Activated T-helper 2 cell treated with anti-CD3 and anti-CD28 coated beads, Interferon-gamma antibody, Interleukin-2, Interleukin-4, amounts not matched to agents 10 μg/mL and 5 μg/mL and 100 μg/mL, durations not matched to agents 14 hours and 24 hours and 36 hours (primary cell): Measurements from ENCODE around the gene ST14. TPM values are rescaled to one million over a fixed set of nuclear protein-coding genes. Genes with fewer than 3 reads are reported as not detected.

Experiments used
- DNase-seq: peaks from one replicate; pipeline ENCODE4 v3.0.0; 2021; ENCODE audit warnings: low spot score
- H3K27ac Mint-ChIP-seq: one replicate; pipeline ENCODE4 v1.8.0; 2021; ENCODE audit warnings: mixed read lengths
- H3K27me3 Mint-ChIP-seq: one replicate; pipeline ENCODE4 v1.8.0; 2021; ENCODE audit warnings: low read depth, mixed read lengths
- H3K36me3 Mint-ChIP-seq: one replicate; pipeline ENCODE4 v1.8.0; 2021; ENCODE audit warnings: low read depth, mixed read lengths
- H3K4me1 Mint-ChIP-seq: one replicate; pipeline ENCODE4 v1.8.0; 2021; ENCODE audit warnings: low read depth, mixed read lengths
- H3K4me3 Mint-ChIP-seq: one replicate; pipeline ENCODE4 v1.8.0; 2021; ENCODE audit warnings: low read depth, mild to moderate bottlenecking, moderate library complexity, mixed read lengths
- H3K9me3 Mint-ChIP-seq: one replicate; pipeline ENCODE4 v1.8.0; 2021; ENCODE audit warnings: mixed read lengths
- intact Hi-C: fragments of 100-400 bp; cut with micrococcal nuclease; formaldehyde crosslinking; loops from one replicate; pipeline ENCODE4 v1.15.1; 2023
- total RNA-seq: library from RNA; stranded (reverse); gene quantifications from 2 replicates; pipeline ENCODE4 v1.2.3, GENCODE V29; 2022

The ST14 gene
- 0.09 and 0.14 TPM in 2 replicates for total RNA-seq

DNA sequence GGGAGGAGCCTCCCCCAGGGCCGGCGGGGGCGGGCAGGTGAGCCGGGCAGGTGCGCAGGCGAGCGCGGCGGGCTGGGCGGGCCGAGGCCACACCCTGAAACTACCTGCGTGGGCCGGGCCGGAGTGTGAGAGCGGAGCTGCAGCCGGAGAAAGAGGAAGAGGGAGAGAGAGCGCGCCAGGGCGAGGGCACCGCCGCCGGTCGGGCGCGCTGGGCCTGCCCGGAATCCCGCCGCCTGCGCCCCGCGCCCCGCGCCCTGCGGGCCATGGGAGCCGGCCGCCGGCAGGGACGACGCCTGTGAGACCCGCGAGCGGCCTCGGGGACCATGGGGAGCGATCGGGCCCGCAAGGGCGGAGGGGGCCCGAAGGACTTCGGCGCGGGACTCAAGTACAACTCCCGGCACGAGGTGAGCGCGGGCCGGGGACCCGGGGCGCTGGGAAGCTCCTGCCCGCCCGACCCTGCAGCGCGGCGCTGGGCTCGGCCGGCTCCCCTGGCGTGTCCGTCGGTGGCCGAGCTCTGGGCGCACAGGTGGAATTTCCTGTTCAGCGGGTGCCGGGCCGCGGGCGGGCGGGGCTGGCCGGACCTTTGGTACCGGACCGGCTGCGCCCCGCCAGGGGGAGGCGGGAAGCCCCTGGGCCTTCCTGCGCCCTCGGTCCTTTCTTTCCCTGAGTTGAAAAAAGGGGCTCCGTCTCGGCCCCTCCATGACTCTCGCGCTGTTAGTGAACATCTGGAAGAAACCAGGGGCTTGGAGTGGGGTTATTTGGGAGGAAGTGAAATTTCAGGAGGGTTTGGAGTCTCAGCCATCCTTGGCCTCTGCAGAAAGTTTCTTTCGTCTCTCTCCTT lies at the start of gene ST14:
Gene ST14 (plus strand): TSS at position 126 of the 841 bp plus-strand sequence. CDS start 198 bp downstream, at position 324.
- no peaks in the 10 kb centered on the region for H3K9me3 Mint-ChIP-seq
- peaks cover 4% of the 10 kb centered on the region for H3K4me1 Mint-ChIP-seq
- intact Hi-C loops: no loop called here
- peaks cover 49% of the 10 kb centered on the region for H3K27me3 Mint-ChIP-seq
- DNase-seq: no peak
- H3K4me3 Mint-ChIP-seq: peak within 1 kb of the TSS; percentile 42
- H3K27ac Mint-ChIP-seq: no peak within 1 kb of the TSS
- H3K36me3 Mint-ChIP-seq: no peaks in the 10 kb centered on the region

DNA sequence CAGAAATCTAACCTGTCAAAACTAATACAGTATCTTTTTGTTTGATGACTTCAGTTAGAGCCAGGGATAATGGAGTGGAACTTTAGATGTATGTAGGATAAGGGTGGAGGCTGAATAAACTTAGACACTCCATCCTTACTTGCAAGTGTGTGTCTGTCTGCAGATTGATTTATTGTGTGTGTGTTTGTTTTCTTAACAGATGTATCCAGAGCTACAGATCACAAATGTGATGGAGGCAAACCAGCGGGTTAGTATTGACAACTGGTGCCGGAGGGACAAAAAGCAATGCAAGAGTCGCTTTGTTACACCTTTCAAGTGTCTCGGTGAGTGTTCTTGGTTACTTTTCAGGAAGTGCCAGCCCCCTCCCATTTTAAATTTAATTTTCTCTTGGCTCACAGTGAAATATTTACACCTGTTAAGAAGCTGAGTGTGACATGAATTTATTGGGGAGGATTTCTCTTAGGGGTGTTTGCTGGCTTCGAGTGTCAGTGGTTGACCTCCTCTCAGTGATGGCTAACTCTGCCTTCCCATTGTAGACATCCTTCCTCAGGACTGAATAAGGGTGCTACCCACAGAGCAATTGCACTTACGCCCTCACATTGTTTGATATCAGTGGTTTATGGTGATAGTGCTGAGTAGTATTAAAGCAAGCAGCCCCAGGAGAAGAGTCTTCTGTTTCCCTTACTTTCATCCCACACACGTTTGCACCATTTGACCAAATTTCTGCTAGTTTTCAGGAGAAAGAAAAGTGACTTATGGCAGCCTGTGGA lies 49.1 kb upstream of the ST14 start:
- no peak for DNase-seq
- Mint-ChIP-seq H3K4me3 (no peak overlapping the region), H3K36me3 (peaks cover 15% of the 10 kb centered on the region)

DNA sequence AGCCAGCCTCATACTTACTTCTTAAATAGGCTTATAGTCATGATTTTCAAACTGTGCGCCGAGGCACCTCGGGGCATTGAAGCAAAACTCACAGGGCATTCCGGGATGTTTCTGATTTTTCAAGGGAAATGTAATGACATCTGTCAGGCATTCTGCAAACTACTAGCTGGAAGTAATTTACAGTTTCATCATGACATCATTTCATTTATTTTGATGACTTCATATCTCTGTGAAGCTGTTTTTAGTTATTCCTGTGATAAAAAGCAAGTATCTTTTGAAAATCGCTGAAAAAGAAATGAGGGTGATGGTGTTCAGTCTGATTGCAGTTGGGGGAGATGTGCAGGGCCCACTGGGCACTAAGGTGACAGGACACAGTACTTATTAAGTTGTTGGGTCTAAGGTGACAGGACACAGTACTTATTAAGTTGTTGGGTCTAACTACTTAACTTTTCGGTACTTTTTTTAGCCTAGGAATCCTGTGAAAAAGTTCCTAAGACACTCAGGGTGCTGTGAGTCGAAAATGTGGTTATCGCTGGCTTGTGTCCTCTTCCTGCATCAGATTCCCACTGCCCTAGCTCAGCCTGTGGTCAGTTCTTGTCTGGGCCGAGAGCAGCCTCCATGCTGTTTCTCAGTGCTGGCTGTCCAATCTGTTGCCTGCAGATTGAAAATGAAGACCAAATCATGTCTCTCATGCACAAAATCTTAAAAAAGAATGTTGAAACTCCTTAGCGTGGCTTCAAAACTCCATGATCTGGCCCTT lies 47.3 kb upstream of the ST14 start:
- no peak for DNase-seq
- H3K4me1 Mint-ChIP-seq: no peaks in the 10 kb centered on the region
- no peak overlapping the region for H3K27ac Mint-ChIP-seq
- peaks cover 13% of the 10 kb centered on the region for H3K36me3 Mint-ChIP-seq
- no peaks in the 10 kb centered on the region for H3K9me3 Mint-ChIP-seq
- no peaks in the 10 kb centered on the region for H3K27me3 Mint-ChIP-seq
- no peak overlapping the region for H3K4me3 Mint-ChIP-seq
- intact Hi-C loops: no loop called here

More for the DNA sequence above, 49.1 kb upstream of the ST14 start:
- no peak overlapping the region for H3K27ac Mint-ChIP-seq
- no peaks in the 10 kb centered on the region for H3K27me3 Mint-ChIP-seq
- no peaks in the 10 kb centered on the region for H3K4me1 Mint-ChIP-seq
- intact Hi-C loops: no loop called here
- H3K9me3 Mint-ChIP-seq: no peaks in the 10 kb centered on the region

DNA sequence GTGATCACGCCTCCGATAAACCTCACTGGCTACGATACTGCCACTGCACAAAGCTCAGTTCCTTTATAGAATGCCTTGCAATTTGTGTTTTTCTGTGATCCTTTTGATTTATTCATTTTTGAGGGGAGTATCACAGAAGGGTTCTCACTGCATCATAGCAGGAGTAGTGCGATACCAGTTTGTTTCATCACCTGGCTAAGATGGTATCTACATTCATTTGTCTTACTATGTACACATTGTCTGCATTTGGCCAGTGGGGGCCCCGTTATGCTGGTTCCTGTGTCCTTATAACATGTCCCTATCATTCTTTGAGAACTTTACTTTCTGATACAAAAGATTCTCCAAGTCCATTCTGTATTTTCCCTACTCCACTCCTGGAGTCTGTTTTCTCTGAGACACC lies 45.3 kb upstream of the ST14 start:
- Mint-ChIP-seq H3K4me1 (peaks cover 13% of the 10 kb centered on the region), H3K27ac (no peak overlapping the region), H3K9me3 (no peaks in the 10 kb centered on the region), H3K27me3 (peaks cover 3% of the 10 kb centered on the region), H3K4me3 (no peak overlapping the region), H3K36me3 (peaks cover 13% of the 10 kb centered on the region)
- DNase-seq: no peak
- intact Hi-C loops: no loop called here

DNA sequence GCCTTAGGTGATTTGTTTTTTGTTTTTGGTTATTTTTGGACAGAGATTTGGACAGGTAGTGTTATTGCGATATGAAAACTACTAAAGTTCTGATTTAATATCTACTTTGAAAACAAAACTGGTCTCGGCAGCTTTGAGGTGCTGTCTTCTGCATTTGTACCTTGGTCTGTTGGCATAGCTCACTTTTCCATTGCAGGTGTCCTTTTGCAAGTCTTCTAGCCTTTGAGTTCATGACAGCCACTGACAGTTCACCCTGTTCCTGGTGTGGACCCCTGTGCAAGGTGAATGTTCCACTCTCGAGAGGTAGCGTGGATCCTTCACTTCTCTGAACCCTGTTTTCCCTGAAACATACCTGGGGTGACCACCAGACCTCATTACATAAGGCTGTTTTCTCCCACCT lies 44.9 kb upstream of the ST14 start:
- Mint-ChIP-seq H3K4me3 (no peak overlapping the region), H3K27me3 (peaks cover 6% of the 10 kb centered on the region), H3K9me3 (no peaks in the 10 kb centered on the region), H3K36me3 (peaks cover 13% of the 10 kb centered on the region), H3K27ac (no peak overlapping the region), H3K4me1 (peaks cover 17% of the 10 kb centered on the region)
- no peak for DNase-seq
- intact Hi-C loops: no loop called here

DNA sequence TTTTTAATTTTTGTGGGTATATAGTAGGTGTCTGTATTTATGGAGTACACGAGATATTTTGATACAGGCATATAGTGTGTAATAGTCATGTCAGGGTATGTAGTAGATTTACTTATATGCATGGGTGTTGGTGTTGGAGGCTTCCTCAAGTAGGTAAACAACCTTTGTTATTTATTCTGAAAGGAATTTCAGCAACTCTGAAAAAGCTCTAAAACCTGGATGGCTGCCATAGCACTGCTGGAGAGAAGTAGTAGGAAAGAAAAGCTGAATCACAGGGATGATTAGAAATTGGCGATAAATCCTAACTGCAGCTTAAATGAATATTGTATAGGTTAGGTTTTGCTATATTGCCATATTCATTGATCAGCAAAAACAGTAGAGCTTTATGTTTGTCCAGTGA lies 44.4 kb upstream of the ST14 start:
- DNase-seq: no peak
- no peaks in the 10 kb centered on the region for H3K9me3 Mint-ChIP-seq
- H3K27me3 Mint-ChIP-seq: peaks cover 8% of the 10 kb centered on the region
- no peak overlapping the region for H3K27ac Mint-ChIP-seq
- no peak overlapping the region for H3K4me3 Mint-ChIP-seq
- H3K36me3 Mint-ChIP-seq: peaks cover 11% of the 10 kb centered on the region
- H3K4me1 Mint-ChIP-seq: peaks cover 17% of the 10 kb centered on the region
- intact Hi-C loops: no loop called here

DNA sequence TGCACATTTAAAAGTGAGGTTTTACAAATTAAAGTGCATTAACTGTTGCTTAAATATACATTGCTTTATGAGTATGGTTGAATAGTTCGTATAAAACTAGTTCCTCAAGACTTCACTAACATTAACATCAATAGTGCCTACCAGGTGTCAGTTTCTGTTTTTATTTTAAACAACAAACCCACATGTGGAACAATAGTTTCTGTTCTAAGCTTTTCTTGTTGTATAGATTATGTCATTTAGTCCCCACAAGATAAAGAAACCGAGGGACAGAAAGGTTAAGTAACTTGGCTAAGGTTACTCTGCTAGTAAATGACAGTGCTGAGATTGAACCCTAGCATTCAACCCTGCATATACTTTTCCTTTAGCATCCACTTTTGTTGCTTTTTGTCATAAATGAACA lies 41.4 kb upstream of the ST14 start:
- no peak overlapping the region for H3K4me3 Mint-ChIP-seq
- intact Hi-C loops: loop anchor here (2.0 kb wide), 1 partner anchor 115 kb away; the partner anchor contains the start of gene PRDM10
- no peak overlapping the region for H3K27ac Mint-ChIP-seq
- peaks cover 17% of the 10 kb centered on the region for H3K36me3 Mint-ChIP-seq
- peaks cover 12% of the 10 kb centered on the region for H3K27me3 Mint-ChIP-seq
- no peaks in the 10 kb centered on the region for H3K9me3 Mint-ChIP-seq
- H3K4me1 Mint-ChIP-seq: peaks cover 41% of the 10 kb centered on the region
- no peak for DNase-seq

DNA sequence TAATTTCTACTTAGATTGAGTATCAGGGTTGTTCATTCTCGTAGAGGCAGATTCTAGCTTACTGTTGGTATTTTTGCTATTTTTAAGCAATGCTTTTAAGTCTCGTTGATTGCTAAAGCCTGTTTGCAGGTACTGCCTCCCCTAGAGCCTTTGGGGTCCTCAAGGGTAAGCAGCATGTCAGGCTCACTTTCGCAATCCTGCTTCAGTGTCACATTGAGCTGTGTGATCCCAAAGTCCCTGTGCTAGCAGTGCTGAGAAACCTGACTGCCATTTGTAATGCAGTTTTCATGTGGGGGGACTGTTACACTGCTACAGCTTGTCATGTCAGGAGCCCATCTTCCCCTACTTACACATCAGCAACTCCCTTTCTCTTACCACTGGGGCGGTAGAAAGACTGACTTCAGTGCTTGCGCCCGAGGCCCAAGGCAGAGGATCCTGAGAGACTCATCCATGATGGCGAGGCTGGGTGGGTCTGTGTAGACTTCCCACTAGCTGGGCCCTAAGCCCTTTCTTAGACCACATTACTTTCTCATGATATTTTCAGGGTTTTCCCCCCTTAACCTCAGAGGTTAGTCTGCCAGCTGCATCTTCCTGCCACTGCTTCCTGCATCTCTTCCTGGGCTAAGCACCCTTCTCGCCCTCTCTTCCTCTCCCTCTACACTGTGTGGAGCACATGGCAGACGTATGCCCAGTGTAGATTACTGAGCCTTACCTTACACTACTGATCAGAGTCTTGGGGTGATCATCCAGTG lies 40.8 kb upstream of the ST14 start:
- intact Hi-C loops: loop anchor here (2.0 kb wide), 1 partner anchor 116 kb away; the partner anchor contains the start of gene PRDM10

DNA sequence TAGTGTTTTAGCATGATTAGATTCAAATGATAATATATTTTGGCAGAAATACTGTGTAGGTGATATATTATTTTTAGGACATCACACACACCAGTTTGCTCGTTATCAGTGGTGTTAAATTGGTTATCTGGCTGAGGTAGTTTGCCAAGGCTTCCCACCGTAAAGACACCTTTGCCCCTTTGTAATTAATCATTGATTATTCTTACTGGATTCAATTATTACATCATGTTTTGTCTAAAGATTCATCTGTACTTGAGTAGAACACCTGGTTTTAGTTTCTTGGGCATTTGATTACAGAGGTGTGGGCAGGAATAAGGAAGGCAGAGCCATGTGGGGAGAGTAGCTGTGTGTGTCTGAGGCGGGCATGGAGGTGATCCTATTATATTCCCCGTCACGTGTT lies 39.5 kb upstream of the ST14 start:
- Mint-ChIP-seq H3K27me3 (peaks cover 12% of the 10 kb centered on the region), H3K4me1 (peaks cover 41% of the 10 kb centered on the region), H3K9me3 (no peaks in the 10 kb centered on the region), H3K27ac (no peak overlapping the region), H3K36me3 (peaks cover 28% of the 10 kb centered on the region), H3K4me3 (no peak overlapping the region)
- DNase-seq: no peak
- intact Hi-C loops: loop anchor here (2.0 kb wide), 1 partner anchor 51 kb away; the partner anchor contains the start of gene APLP2

More for the DNA sequence above, 40.8 kb upstream of the ST14 start:
- no peak for DNase-seq
- Mint-ChIP-seq H3K27ac (no peak overlapping the region), H3K9me3 (no peaks in the 10 kb centered on the region), H3K4me3 (no peak overlapping the region), H3K27me3 (peaks cover 12% of the 10 kb centered on the region), H3K36me3 (peaks cover 24% of the 10 kb centered on the region), H3K4me1 (peaks cover 41% of the 10 kb centered on the region)

DNA sequence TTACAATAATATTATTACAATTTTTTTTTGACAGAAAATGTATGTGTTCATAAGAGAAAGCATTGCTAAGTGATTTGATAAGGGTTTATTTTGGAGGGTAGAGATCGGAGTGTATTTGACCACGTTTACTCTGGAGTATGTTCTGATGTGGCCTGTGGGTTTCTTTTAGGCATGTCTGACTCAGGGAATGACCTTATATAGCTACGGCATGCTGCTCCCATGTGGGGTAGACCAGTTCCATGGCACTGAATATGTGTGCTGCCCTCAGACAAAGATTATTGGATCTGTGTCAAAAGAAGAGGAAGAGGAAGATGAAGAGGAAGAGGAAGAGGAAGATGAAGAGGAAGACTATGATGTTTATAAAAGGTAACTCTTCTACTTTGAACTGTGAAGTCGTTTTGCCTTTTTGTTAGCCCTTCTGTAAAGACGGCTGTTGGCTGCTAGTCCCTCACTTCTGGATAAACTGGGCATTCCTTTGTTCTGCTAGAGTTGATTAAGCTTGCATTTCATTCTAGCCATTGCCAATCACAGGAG lies 38.1 kb upstream of the ST14 start:
- Mint-ChIP-seq H3K36me3 (peaks cover 31% of the 10 kb centered on the region), H3K4me1 (peaks cover 41% of the 10 kb centered on the region)

DNA sequence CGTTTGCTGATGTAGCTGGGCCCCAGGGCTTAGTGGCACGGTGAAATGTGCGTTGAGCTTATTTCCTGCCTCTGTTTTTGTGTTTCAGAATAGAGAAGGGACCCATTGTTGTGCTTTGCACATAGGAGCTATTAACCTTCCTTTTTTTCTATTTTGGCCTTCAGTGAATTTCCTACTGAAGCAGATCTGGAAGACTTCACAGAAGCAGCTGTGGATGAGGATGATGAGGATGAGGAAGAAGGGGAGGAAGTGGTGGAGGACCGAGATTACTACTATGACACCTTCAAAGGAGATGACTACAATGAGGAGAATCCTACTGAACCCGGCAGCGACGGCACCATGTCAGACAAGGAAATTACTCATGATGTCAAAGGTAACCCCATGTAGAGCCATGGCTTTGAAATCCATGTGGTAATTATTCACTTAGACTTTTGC lies 37.4 kb upstream of the ST14 start:
- peaks cover 41% of the 10 kb centered on the region for H3K4me1 Mint-ChIP-seq
- intact Hi-C loops: no loop called here
- no peak for DNase-seq

More for the DNA sequence above, 38.1 kb upstream of the ST14 start:
- Mint-ChIP-seq H3K4me3 (no peak overlapping the region), H3K9me3 (no peaks in the 10 kb centered on the region), H3K27ac (peak overlapping the region; percentile 18), H3K27me3 (peaks cover 12% of the 10 kb centered on the region)
- intact Hi-C loops: loop anchor here (1.0 to 2.0 kb wide), 2 partner anchors 53 to 170 kb away; partner anchors contain the start of gene APLP2
- no peak for DNase-seq

More for the DNA sequence above, 37.4 kb upstream of the ST14 start:
- H3K36me3 Mint-ChIP-seq: peaks cover 33% of the 10 kb centered on the region
- H3K9me3 Mint-ChIP-seq: no peaks in the 10 kb centered on the region
- H3K27me3 Mint-ChIP-seq: peaks cover 12% of the 10 kb centered on the region
- no peak overlapping the region for H3K4me3 Mint-ChIP-seq
- H3K27ac Mint-ChIP-seq: no peak overlapping the region
